H9 (cell line): ENCODE measurements around the gene CRISPLD2. TPM values are rescaled to one million over a fixed set of nuclear protein-coding genes. Genes with fewer than 3 reads are reported as not detected.

Experiments
- DNase-seq: peaks from one replicate; pipeline ENCODE4 v3.0.0-alpha.2; 2017
- H2AFZ ChIP-seq: one replicate; pipeline ENCODE4 v1.6.1; 2013; ENCODE audit warnings: mild to moderate bottlenecking, low read length, control low read depth, moderate library complexity
- H2AK5ac ChIP-seq: 2 replicates; pipeline ENCODE4 v1.6.1; 2013; ENCODE audit warnings: low read length, control low read depth, mixed read lengths; ENCODE audit not compliant: insufficient read length
- H2BK120ac ChIP-seq: one replicate; pipeline ENCODE4 v1.6.1; 2013; ENCODE audit warnings: low read depth, mild to moderate bottlenecking, low read length, control low read depth, inconsistent platforms; ENCODE audit not compliant: poor library complexity, severe bottlenecking
- H2BK12ac ChIP-seq: 2 replicates; pipeline ENCODE4 v1.6.1; 2013; ENCODE audit warnings: low read length, control low read depth, mixed read lengths, low read depth; ENCODE audit not compliant: insufficient read length
- H2BK15ac ChIP-seq: 2 replicates; pipeline ENCODE4 v1.6.1; 2013; ENCODE audit warnings: low read depth, low read length, control low read depth
- H2BK20ac ChIP-seq: one replicate; pipeline ENCODE4 v1.6.1; 2013; ENCODE audit warnings: low read depth, mild to moderate bottlenecking, low read length, control low read depth, inconsistent platforms; ENCODE audit not compliant: poor library complexity, severe bottlenecking
- H2BK5ac ChIP-seq: 2 replicates; pipeline ENCODE4 v1.6.1; 2013; ENCODE audit warnings: low read length, control low read depth, mixed read lengths; ENCODE audit not compliant: insufficient read length
- H3K14ac ChIP-seq: 2 replicates; pipeline ENCODE4 v1.6.1; 2013; ENCODE audit warnings: low read length, control low read depth; ENCODE audit not compliant: insufficient read depth
- H3K18ac ChIP-seq: 2 replicates; pipeline ENCODE4 v1.6.1; 2013; ENCODE audit warnings: low read depth, mild to moderate bottlenecking, mixed read lengths, low read length, control low read depth; ENCODE audit not compliant: insufficient read length
- H3K23ac ChIP-seq: 2 replicates; pipeline ENCODE4 v1.6.1; 2013; ENCODE audit warnings: low read length, control low read depth, mixed read lengths, low read depth; ENCODE audit not compliant: insufficient read length
- H3K23me2 ChIP-seq: 2 replicates; pipeline ENCODE4 v1.6.1; 2013; ENCODE audit warnings: low read depth, mild to moderate bottlenecking, mixed read lengths, low read length, control low read depth; ENCODE audit not compliant: insufficient read length, poor library complexity, severe bottlenecking
- H3K27ac ChIP-seq: 2 replicates; pipeline ENCODE4 v1.5.1; 2013; ENCODE audit warnings: low read length, control low read depth, mixed read lengths, low read depth; ENCODE audit not compliant: insufficient read length
- H3K27me3 ChIP-seq: 2 replicates; pipeline ENCODE4 v1.6.1; 2013; ENCODE audit warnings: low read length, control low read depth, inconsistent platforms; ENCODE audit not compliant: insufficient read depth
- H3K4ac ChIP-seq: 2 replicates; pipeline ENCODE4 v1.6.1; 2013; ENCODE audit warnings: low read depth, mild to moderate bottlenecking, control low read depth, inconsistent platforms, low read length, moderate library complexity
- H3K4me1 ChIP-seq: 2 replicates; pipeline ENCODE4 v1.6.1; 2013; ENCODE audit warnings: low read length, control low read depth, inconsistent platforms; ENCODE audit not compliant: insufficient read depth
- H3K4me2 ChIP-seq: 2 replicates; pipeline ENCODE4 v1.6.1; 2013; ENCODE audit warnings: low read length, control low read depth, mixed read lengths; ENCODE audit not compliant: insufficient read length, insufficient read depth
- H3K56ac ChIP-seq: 2 replicates; pipeline ENCODE4 v1.6.1; 2013; ENCODE audit warnings: low read depth, mild to moderate bottlenecking, mixed read lengths, low read length, control low read depth; ENCODE audit not compliant: insufficient read length
- H3K79me1 ChIP-seq: 2 replicates; pipeline ENCODE4 v1.6.1; 2013; ENCODE audit warnings: low read depth, mild to moderate bottlenecking, moderate library complexity, low read length, control low read depth, inconsistent platforms; ENCODE audit not compliant: insufficient read depth, poor library complexity, severe bottlenecking
- H3K79me2 ChIP-seq: 2 replicates; pipeline ENCODE4 v1.6.1; 2013; ENCODE audit warnings: low read length, control low read depth, inconsistent platforms; ENCODE audit not compliant: insufficient read depth
- H3K9ac ChIP-seq: 2 replicates; pipeline ENCODE4 v1.6.1; 2013; ENCODE audit warnings: low read length, control low read depth, mixed read lengths; ENCODE audit not compliant: insufficient read length; ENCODE audit errors: extremely low read depth
- H3K9me3 ChIP-seq: one replicate; pipeline ENCODE4 v1.6.1; 2013; ENCODE audit warnings: low read depth, low read length, inconsistent platforms; ENCODE audit not compliant: control insufficient read depth
- H3T11ph ChIP-seq: one replicate; pipeline ENCODE4 v1.6.1; 2013; ENCODE audit warnings: mild to moderate bottlenecking, low read length, control low read depth, inconsistent platforms
- H4K20me1 ChIP-seq: one replicate; pipeline ENCODE4 v1.6.1; 2013; ENCODE audit not compliant: control insufficient read depth, insufficient read length, insufficient read depth
- H4K5ac ChIP-seq: 2 replicates; pipeline ENCODE4 v1.6.1; 2013; ENCODE audit warnings: low read depth, mild to moderate bottlenecking, mixed read lengths, low read length, control low read depth; ENCODE audit not compliant: insufficient read length
- H4K8ac ChIP-seq: replicated peaks from 2 replicates; pipeline ENCODE4 v1.6.1; 2013; ENCODE audit warnings: low read length, control low read depth, mixed read lengths, low read depth; ENCODE audit not compliant: insufficient read length
- H4K91ac ChIP-seq: 2 replicates; pipeline ENCODE4 v1.6.1; 2013; ENCODE audit warnings: low read depth, mild to moderate bottlenecking, moderate library complexity, mixed read lengths, low read length, control low read depth; ENCODE audit not compliant: insufficient read length
- H3K27ac Mint-ChIP-seq, 3 experiments: 2 replicates in 2 of 3; 3 replicates in 1 of 3; pipeline ENCODE4 v1.8.0; 2020 to 2021; ENCODE audit warnings: mixed read lengths in 3 of 3, mild to moderate bottlenecking in 1 of 3, moderate library complexity in 1 of 3
- H3K27me3 Mint-ChIP-seq: 2 replicates; pipeline ENCODE4 v1.8.0; 2021; ENCODE audit warnings: low read depth, mild to moderate bottlenecking, moderate library complexity, mixed read lengths
- H3K36me3 Mint-ChIP-seq, 3 experiments: 2 replicates in 2 of 3; 3 replicates in 1 of 3; pipeline ENCODE4 v1.8.0; 2020 to 2021; ENCODE audit warnings: low read depth in 3 of 3, mixed read lengths in 3 of 3; ENCODE audit not compliant: insufficient read depth in 1 of 3
- H3K4me1 Mint-ChIP-seq, 2 experiments: 2 replicates each; pipeline ENCODE4 v1.8.0; 2020; ENCODE audit warnings: mixed read lengths in 2 of 2
- H3K4me3 Mint-ChIP-seq, 2 experiments: 2 replicates in 1 of 2; 3 replicates in 1 of 2; pipeline ENCODE4 v1.8.0; 2020 to 2021; ENCODE audit warnings: mild to moderate bottlenecking in 2 of 2, mixed read lengths in 2 of 2, moderate library complexity in 1 of 2
- H3K9me3 Mint-ChIP-seq, 2 experiments: 2 replicates in 1 of 2; 3 replicates in 1 of 2; pipeline ENCODE4 v1.8.0; 2020; ENCODE audit warnings: mild to moderate bottlenecking in 2 of 2, mixed read lengths in 2 of 2, moderate library complexity in 1 of 2
- CTCF ChIP-seq: fragments of 200-600 bp; sonication (generic); conservative IDR thresholded peaks from 3 replicates; pipeline ENCODE4 v1.8.0; 2021; ENCODE audit warnings: antibody characterized with exemption, mild to moderate bottlenecking
- whole genome bisulfite sequencing: extraction: QIAGEN DNeasy Blood & Tissue Kit; methylation state at CpG from one replicate; pipeline ENCODE4 v1.1.7; 2013; ENCODE audit warnings: missing lambda C conversion rate, low lambda C conversion rate, mixed read lengths; ENCODE audit not compliant: insufficient read length; ENCODE audit errors: extremely low coverage; 5-methylcytosine and 5-hydroxymethylcytosine counted together
- total RNA-seq: library from RNA; stranded (reverse); gene quantifications from 2 replicates; pipeline ENCODE4 v1.2.1, GENCODE V29; 2021

The CRISPLD2 gene
- total RNA-seq, 1 experiment from 2014 or later: 2.3 TPM

DNA sequence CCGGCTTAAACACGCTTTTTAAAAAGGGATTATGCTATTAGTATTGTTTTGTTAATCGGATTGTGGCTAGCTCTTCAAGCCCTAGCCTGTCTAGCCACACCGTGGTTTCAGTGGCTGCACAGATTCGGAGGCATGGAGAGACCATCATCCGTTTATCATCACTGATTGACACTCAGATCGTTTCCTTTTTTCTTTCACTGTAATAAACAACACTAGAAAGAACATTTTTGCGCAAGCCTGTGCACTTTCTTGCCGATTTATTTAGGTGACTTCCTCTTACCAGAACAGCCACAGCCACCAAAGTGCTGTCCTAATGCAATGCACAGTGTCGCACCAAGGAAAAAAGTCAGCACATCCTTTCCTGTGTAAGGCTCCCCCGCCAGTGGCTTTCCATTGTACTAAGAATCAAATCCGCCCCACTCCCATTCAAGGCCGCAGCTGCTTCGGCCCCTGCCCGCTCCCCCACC is 78.2 kb downstream of the CRISPLD2 start:
- no peak for DNase-seq
- H3K18ac ChIP-seq: no peak overlapping the region
- no peak overlapping the region for H4K5ac ChIP-seq
- H3K27ac Mint-ChIP-seq: 0 out of 7 replicates have a peak overlapping the region, but pooled peaks of 1 of the 3 experiments have one; percentile 59
- H3K56ac ChIP-seq: no peak overlapping the region
- no peak overlapping the region for H3K4me2 ChIP-seq
- no peak overlapping the region; a peak in 1 of 5 replicates for H3K4me3 Mint-ChIP-seq
- H2AFZ ChIP-seq: no peak overlapping the region
- H3K4me1 Mint-ChIP-seq: peaks cover 9 to 10% of the 10 kb centered on the region in 2 experiments; a peak in 2 of 4 replicates
- H2AK5ac ChIP-seq: no peak overlapping the region
- no peak overlapping the region for H3K9ac ChIP-seq
- no peaks in the 10 kb centered on the region for H3K36me3 Mint-ChIP-seq
- TF ChIP-seq CTCF: no peak
- no peaks in the 10 kb centered on the region for H3K79me1 ChIP-seq
- no CpG with 5 or more reads among the region's 15 CpGs for WGBS
- H3K27me3 ChIP-seq: no peaks in the 10 kb centered on the region
- no peaks in the 10 kb centered on the region for H3K79me2 ChIP-seq
- H3K4ac ChIP-seq: no peak overlapping the region
- H3K9me3 ChIP-seq: no peaks in the 10 kb centered on the region
- no peak overlapping the region for H3T11ph ChIP-seq
- H4K20me1 ChIP-seq: no peaks in the 10 kb centered on the region
- H3K14ac ChIP-seq: no peak overlapping the region
- no peak overlapping the region for H3K27ac ChIP-seq
- H4K91ac ChIP-seq: no peak overlapping the region
- no peak overlapping the region for H4K8ac ChIP-seq
- H3K23ac ChIP-seq: no peak overlapping the region
- H3K23me2 ChIP-seq: no peaks in the 10 kb centered on the region
- H2BK12ac ChIP-seq: no peak overlapping the region
- no peaks in the 10 kb centered on the region for H3K9me3 Mint-ChIP-seq
- no peak overlapping the region for H2BK120ac ChIP-seq
- H2BK15ac ChIP-seq: no peak overlapping the region
- H3K27me3 Mint-ChIP-seq: no peaks in the 10 kb centered on the region
- H2BK20ac ChIP-seq: no peak overlapping the region
- no peaks in the 10 kb centered on the region for H3K4me1 ChIP-seq
- no peak overlapping the region for H2BK5ac ChIP-seq
